Hematopoietic multipotent progenitor cell treated with erythropoietin and hydrocortisone succinate and interleukin-3 and kit ligand, for 15 days (in vitro differentiated cells): Measurements from ENCODE around the gene P2RX1.

Experiments used
- DNase-seq: peaks from one replicate; pipeline ENCODE4 v3.0.0-alpha.2; 2015; ENCODE audit warnings: low spot score

Gene P2RX1

GRCh38 chr17:3924512-3925350, 8.5 kb upstream of the P2RX1 start:
- no peak for DNase-seq

DNA sequence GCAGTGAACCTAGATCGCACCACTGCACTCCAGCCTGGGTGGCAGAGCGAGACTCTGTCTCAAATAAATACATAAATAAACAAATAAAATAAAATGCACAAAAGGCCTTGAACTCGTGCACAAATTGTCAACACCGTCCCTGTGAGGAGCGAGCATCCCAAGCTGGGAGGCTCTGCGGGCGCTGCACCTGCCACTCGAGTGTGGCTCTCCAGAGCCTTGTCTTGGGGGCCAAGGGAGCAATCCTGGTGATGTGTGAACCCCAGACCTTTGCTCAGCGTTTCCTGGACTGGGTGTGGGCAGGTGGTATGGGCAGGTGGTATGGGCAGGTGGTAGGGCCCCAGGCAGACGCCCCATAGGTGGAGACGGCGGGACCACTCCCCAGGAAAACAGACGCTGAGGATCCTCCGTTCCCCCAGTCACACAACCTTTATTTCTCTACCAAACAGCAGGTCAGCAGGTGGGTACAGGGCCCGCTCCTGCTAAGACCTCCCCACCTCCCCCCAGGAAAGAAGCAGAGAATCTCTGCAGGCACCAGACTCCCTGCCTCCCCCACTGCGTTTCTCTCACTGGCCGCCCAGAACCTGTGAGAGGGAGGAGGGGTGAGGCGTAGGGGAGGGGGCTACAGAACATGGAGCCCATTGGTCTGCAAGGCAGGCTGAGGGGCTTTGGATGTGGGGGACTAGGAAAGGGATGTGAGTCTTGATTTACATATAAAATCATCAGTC, 7.4 kb upstream of the P2RX1 start:
- DNase-seq: no peak

DNA sequence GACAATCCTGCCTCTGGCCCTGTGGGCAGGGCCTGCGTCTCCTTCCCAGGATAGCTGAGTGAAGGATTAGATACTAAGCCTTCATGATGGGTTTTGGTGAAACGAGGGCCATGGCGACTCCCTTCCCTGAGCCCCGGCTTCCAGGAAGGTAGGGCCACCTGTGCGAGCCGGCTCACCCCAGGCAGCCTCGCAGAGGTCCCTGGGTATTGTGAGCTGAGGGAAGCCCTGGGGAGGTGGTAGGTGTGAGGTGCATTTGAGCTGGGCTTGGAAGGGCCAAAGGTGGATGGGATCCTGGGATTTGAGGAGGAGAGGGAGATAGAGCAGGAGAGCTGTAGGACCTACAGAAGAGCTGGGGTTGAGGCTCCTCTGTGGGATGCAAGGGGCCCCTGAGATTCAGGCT, 6.5 kb upstream of the P2RX1 start:
- no peak for DNase-seq

DNA sequence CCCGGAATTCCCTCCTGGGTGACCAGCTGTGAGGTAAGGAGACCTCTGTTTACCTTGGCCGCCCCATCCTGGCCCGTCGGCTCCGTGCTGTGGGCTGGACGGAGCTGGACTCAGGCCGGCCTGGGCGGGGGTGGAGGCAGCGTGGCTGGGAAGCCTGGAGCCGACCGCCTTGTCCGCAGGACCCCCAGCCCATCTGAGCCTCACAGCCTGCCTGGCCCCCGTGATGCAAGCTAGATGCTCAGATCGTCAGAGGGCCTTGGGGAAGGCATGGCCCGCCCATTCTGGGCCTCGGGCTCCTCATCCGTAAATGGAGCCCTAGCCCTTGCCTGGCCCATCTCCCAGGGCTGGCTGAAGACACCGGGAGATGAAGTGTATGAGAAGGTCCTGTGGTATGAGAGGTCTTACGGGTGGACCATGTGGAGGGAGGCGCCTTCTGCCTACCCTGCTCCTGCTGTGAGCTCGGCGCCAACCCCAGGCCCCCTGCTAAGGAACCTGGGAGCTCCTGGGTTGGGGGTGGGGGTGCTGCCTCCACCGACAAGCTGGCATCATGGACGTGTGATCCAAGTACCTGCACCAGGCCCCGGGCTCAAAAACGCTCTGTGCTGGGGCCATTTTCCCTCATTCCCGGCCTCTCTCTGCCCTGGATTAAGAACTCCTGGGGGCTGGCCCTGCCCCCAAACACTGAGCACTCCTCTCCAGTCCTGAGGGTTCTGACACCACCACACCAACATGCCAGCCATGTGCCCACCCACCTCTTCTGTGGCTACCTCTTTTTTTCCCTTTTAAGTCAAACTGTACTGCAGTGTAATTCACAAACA, 5.4 kb upstream of the P2RX1 start:
- no peak for DNase-seq

- DNase-seq: no peak
These were observed 4.7 kb upstream of the P2RX1 start for GRCh38 chr17:3921006-3921405.

DNA sequence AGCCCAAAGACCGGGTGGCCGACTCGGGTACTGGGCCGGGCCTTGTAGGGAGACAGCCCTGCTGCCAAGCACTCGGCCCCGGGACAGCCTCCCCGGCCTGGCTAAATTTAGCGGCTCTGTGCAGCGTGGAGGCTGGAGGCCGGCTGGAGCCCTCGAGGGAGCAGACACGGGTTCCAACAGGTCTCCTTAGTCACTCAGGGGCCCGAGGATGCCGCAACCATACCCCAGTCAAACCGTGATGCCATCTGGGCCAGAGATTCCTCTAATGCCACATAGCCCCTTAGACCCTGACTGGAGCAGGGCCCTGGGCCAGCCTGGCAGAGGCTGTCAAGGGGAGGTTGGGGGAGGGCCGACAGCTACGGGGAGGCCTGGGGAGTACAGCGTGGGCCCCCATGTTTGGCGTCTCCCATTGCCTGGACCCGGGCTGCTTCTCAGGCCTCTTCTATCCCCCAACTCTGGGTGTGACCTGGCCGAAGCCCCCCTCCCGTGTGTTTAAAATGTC, 2.9 kb upstream of the P2RX1 start:
- DNase-seq: no peak

GRCh38 chr17:3918372-3919122, 2.3 kb upstream of the P2RX1 start:
- no peak for DNase-seq

- peak; percentile 29 for DNase-seq
These were observed 1.2 kb upstream of the P2RX1 start for GRCh38 chr17:3917391-3917931.

DNA sequence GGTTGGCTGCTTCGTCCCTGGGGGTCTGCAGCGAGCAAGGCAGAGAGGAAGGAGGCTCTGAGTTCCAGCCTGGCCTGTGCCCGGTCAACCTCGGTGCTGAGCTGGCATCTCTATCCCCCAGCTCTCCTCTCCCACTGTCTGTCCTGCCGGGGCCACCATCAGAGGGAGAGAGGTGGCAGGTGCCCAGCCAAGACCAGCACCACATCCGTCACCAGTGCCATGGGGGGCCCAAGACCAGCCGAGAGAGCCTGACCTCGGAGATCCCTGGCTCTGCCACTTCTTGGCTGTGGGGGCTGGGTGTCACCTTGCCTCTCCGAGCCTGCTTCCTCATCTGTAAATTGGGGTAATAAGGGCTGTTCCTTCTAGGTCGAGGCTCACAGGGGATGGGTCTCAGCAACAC, 560 bp upstream of the P2RX1 start:
- DNase-seq: no peak

- DNase-seq: no peak
These were observed 677 bp downstream of the P2RX1 start for GRCh38 chr17:3915581-3915994.

DNA sequence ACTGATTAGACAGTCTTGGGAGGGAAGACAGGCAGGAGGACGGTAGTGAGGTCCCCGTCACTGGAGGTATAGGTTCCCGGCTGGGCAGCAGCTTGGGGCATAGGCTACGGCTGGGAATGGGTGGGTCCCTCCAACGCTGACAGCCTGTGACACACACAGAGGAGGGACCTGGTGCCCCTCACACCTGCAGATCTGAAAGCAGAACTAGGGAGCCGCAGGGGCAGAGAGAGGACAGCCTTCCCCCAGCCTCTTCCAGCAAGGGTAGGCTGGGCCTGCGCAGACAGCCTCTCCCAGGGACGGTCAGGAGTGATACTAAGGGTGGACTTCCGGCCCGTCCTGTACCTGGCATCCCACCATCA, 2.0 kb downstream of the P2RX1 start:
- DNase-seq: no peak

DNA sequence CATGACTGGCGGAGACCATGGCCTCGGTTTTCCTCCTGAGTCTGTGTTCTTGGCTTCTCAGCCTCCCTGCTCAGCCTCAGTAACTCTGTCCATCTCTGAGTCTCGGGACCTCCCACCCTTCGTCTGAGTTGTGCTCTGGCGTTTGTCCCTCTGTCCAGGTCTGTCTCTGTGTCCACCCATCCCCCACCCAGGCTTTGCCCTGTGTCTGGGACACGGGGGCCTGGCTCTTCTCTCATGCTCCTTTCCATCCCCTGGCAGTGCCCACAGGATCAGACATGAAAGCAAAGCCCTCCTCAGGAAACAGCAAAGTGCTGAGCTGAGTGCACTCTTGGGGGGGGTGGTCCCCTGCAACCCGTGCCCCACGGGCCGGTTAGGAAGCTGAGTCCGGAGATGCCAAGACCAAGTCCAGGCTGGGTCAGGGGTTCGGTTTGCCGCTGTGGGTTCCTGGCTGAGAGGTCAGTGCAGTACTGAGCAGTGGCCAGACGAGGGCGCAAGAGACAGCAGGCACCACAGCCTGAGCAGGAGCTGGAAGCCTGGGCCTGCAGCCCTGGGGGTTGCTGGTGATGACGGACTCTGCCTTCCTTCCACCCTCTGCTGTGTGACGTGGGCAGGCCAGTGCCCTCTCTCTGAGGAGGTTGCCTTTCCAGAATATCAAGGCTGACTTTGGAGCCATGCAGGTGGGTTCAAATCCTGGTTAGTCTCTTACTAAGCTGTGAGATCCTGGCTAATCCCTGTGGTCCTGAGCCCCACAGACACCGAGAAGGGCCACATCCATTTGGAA, 2.5 kb downstream of the P2RX1 start:
- DNase-seq: peak; percentile 74

DNA sequence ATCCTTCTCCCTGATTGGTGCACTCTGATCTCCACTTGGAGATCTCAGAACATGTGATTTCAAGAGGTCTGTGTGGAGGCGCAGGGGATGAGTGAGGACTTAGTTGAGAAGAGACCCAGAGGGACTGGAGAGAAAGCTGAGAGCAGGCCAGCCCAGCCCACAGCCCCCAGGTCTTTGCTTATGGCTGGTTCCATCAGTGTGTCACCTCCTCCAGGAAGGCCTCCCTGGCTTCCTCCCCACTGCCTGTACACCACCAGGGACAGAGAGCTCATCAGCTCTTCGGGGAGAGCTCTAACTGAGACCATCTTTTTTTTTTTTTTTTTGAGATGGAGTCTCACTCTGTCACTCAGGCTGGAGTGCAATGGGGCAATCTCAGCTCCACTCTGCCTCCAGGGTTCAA, 3.4 kb downstream of the P2RX1 start:
- no peak for DNase-seq

DNA sequence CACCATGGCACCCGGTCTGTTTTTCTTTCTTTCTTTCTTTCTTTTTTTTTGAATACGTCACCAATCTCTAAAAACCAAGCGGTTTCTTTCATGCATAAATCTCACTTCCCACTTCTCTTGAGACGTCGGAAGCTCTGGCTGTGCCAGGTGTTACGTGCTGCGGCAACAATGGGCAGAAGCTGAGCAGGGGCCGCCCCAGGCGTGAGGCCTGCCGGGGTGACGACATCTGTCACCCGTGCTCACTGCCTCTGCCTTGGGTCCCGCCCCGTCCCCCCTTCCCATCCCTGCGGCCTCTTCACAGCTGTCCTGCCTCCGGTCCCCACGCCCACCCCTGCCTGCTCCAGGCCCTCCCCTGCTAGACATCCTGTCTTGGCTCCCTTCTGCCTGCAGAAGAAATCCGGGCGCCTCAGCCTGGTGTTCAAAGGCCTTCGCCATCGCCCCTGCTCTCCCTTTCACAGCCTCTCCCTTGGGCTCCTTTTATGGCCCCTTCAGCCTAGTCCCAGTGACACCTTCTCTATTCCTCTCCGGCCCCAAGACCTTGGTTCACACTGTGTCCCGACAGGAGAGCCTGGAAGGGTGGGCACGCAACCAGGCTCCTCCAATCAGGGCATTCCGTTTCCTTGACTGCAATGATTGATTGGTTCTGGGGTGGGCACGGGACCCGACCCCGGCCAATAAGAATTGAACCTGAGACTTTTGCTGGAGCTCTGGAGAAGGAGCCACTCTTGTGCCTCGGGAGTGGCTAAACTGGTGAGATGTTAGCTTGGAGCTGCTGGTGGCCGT, 4.8 kb downstream of the P2RX1 start:
- no peak for DNase-seq

GRCh38 chr17:3910420-3911270, 5.6 kb downstream of the P2RX1 start:
- DNase-seq: no peak

DNA sequence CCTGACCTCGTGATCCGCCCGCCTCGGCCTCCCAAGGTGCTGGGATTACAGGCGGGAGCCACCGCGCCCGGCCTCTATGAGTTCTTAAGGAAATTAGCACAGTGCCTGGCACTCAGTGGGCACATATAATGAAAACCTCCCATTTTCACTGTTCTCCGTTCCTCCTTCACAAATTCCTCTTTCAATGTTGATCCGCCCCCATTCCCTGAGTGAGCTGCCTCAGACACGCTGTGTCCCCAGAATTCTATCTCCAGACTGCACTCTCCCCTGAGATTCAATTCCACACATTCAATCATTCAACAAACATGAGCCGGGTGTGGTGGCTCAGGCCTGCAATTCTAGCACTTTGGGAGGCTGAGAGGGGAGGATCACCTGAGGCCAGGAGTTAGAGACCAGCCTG, 7.0 kb downstream of the P2RX1 start:
- no peak for DNase-seq

- DNase-seq: no peak
These were observed 8.6 kb downstream of the P2RX1 start for GRCh38 chr17:3907483-3908216.

- DNase-seq: no peak
These were observed 9.4 kb downstream of the P2RX1 start for GRCh38 chr17:3906881-3907280.
